SK-N-SH treated with all-trans-retinoic acid at 6 μM for 48 hours (cell line): ENCODE results near the gene ADPGK.

Experiments used
- ARNTL ChIP-seq: fragments of 450-650 bp; formaldehyde crosslinking; IDR thresholded peaks from 2 replicates; pipeline ENCODE4 v1.5.0; 2020; ENCODE audit warnings: low read depth, mild to moderate bottlenecking, moderate library complexity, borderline replicate concordance
- BACH2 ChIP-seq: fragments of 250-450 bp; sonication (Bioruptor Pico); IDR thresholded peaks from 2 replicates; pipeline ENCODE4 v1.9.0; 2021; ENCODE audit warnings: mild to moderate bottlenecking, borderline replicate concordance
- CREB5 ChIP-seq: fragments of 250-450 bp; sonication (Bioruptor Pico); IDR thresholded peaks from 2 replicates; pipeline ENCODE4 v1.5.1; 2020; ENCODE audit warnings: low read depth, mild to moderate bottlenecking, moderate library complexity
- ESRRG ChIP-seq: fragments of 250-450 bp; sonication (Bioruptor Pico); IDR thresholded peaks from 2 replicates; pipeline ENCODE4 v1.6.1; 2021; ENCODE audit warnings: mild to moderate bottlenecking
- PATZ1 ChIP-seq: fragments of 250-450 bp; sonication (Bioruptor Pico); IDR thresholded peaks from 2 replicates; pipeline ENCODE4 v1.8.0; 2020; ENCODE audit warnings: mild to moderate bottlenecking, moderate library complexity, borderline replicate concordance
- PPARA ChIP-seq: fragments of 250-450 bp; sonication (Bioruptor Pico); IDR thresholded peaks from 2 replicates; pipeline ENCODE4 v1.5.0; 2020; ENCODE audit warnings: mild to moderate bottlenecking, borderline replicate concordance
- SNAI2 ChIP-seq: fragments of 250-450 bp; sonication (Bioruptor Pico); IDR thresholded peaks from 2 replicates; pipeline ENCODE4 v1.5.0; 2020; ENCODE audit warnings: mild to moderate bottlenecking, moderate library complexity
- TCF4 ChIP-seq: fragments of 250-450 bp; sonication (Bioruptor Pico); IDR thresholded peaks from 2 replicates; pipeline ENCODE4 v1.8.0; 2021; ENCODE audit warnings: mild to moderate bottlenecking, moderate library complexity, borderline replicate concordance
- ZFP3 ChIP-seq: fragments of 250-450 bp; sonication (Bioruptor Pico); IDR thresholded peaks from 2 replicates; pipeline ENCODE4 v1.5.0; 2020; ENCODE audit warnings: mild to moderate bottlenecking, moderate library complexity
- ZFP30 ChIP-seq: fragments of 450-650 bp; formaldehyde crosslinking; IDR thresholded peaks from 2 replicates; pipeline ENCODE4 v1.5.0; 2022; ENCODE audit warnings: mild to moderate bottlenecking, moderate library complexity
- ZNF565 ChIP-seq: fragments of 450-650 bp; formaldehyde crosslinking; conservative IDR thresholded peaks from 2 replicates; pipeline ENCODE4 v1.5.0; 2020; ENCODE audit warnings: low read depth, mild to moderate bottlenecking, moderate library complexity

- TF ChIP-seq BACH2 (CRISPR knock-in tag) (no peak), ARNTL (CRISPR knock-in tag) (no peak), ZFP30 (CRISPR knock-in tag) (no peak), ESRRG (no peak), CREB5 (CRISPR knock-in tag) (no peak), PATZ1 (CRISPR knock-in tag) (no peak), ZFP3 (CRISPR knock-in tag) (no peak), SNAI2 (no peak), ZNF565 (no peak), TCF4 (no peak), PPARA (CRISPR knock-in tag) (no peak)
These were observed 16.8 kb downstream of the ADPGK start for GRCh38 chr15:72766780-72767179.
